CD4-positive, alpha-beta T cell treated with Interferon alpha-2 for 1 hour (primary cell): ENCODE results near the gene TREH.
"Not testable (repeated sequence)": the region's sequence is repeated elsewhere in the genome, so short reads cannot be mapped to it uniquely, and the experiment has no call there.

Experiments
- DNase-seq, 2 donors: peaks; one replicate each; pipeline ENCODE4 v3.0.0-alpha.2; 2020 to 2022

TREH gene

GRCh38 chr11:118696673-118697226 is 17.3 kb upstream of the TREH start:
- DNase-seq: no peak

- DNase-seq: no peak
These were observed 15.3 kb upstream of the TREH start for GRCh38 chr11:118694771-118695170.

- no peak for DNase-seq
These were observed 14.7 kb upstream of the TREH start for GRCh38 chr11:118694185-118694584.

GRCh38 chr11:118691926-118692830 is 12.7 kb upstream of the TREH start:
- peak; percentile 54 to 77 for DNase-seq

- DNase-seq: no peak
These were observed 11.3 kb upstream of the TREH start for GRCh38 chr11:118690553-118691304.

- DNase-seq: peak; percentile 86 to 89
These were observed 10.6 kb upstream of the TREH start for GRCh38 chr11:118689852-118690552.

- DNase-seq: no peak
These were observed 10.0 kb upstream of the TREH start for GRCh38 chr11:118689503-118689851.

- DNase-seq: no peak
These were observed 9.5 kb upstream of the TREH start for GRCh38 chr11:118688851-118689502.

- DNase-seq: peak; percentile 31 to 58
These were observed 8.9 kb upstream of the TREH start for GRCh38 chr11:118688339-118688738.

GRCh38 chr11:118687906-118688305 is 8.5 kb upstream of the TREH start:
- no peak for DNase-seq

- no peak for DNase-seq
These were observed 4.7 kb upstream of the TREH start for GRCh38 chr11:118684187-118684586.

- not testable (repeated sequence) for DNase-seq
These were observed 3.5 kb upstream of the TREH start for GRCh38 chr11:118682939-118683338.

GRCh38 chr11:118682372-118682771 is 2.9 kb upstream of the TREH start:
- no peak for DNase-seq

GRCh38 chr11:118678908-118679307 is 542 bp downstream of the TREH start:
- DNase-seq: not testable (repeated sequence)

- no peak for DNase-seq
These were observed 1.5 kb downstream of the TREH start for GRCh38 chr11:118677977-118678376.

GRCh38 chr11:118674082-118674435 is 5.4 kb downstream of the TREH start:
- no peak for DNase-seq

GRCh38 chr11:118673361-118674081 is 5.9 kb downstream of the TREH start:
- DNase-seq: no peak

- DNase-seq: no peak
These were observed 6.6 kb downstream of the TREH start for GRCh38 chr11:118672846-118673245.

- DNase-seq: no peak
These were observed 8.2 kb downstream of the TREH start for GRCh38 chr11:118671254-118671653.

GRCh38 chr11:118670063-118670462 is 9.4 kb downstream of the TREH start:
- DNase-seq: no peak

- DNase-seq: no peak
These were observed 13.1 kb downstream of the TREH start for GRCh38 chr11:118666371-118666770.

- DNase-seq: no peak
These were observed 15.5 kb downstream of the TREH start for GRCh38 chr11:118663902-118664301.
